ENCODE data around the gene ERFE. TPM values are rescaled to one million over a fixed set of nuclear protein-coding genes. Genes with fewer than 3 reads are reported as not detected.

ERFE gene
- total and polyA plus RNA-seq, 9 of the 15 experiments (the other 6 are each of a cell fraction or from before 2014, with no cell fraction given): 0.55 to 8.2 (median 3.7) TPM

- TF ChIP-seq ATF6 (CRISPR knock-in tag; IDR thresholded peaks at IDR 0.05) (no peak), ZNF395 (CRISPR knock-in tag; IDR thresholded peaks at IDR 0.05) (no peak), ZBTB5 (IDR thresholded peaks at IDR 0.05) (no peak), E2F4 (CRISPR knock-in tag; IDR thresholded peaks at IDR 0.05; ENCODE audit: low read depth) (no peak), RFX7 (CRISPR knock-in tag; IDR thresholded peaks at IDR 0.05) (no peak), MEF2D (tag; conservative IDR thresholded peaks at IDR 0.05; ENCODE audit: low read depth) (0 out of 2 replicates have a peak, but pooled peaks have one; percentile 69), MIER1 (IDR thresholded peaks at IDR 0.05; ENCODE audit: low read depth) (no peak), HMBOX1 (IDR thresholded peaks at IDR 0.05) (no peak), MEF2A (IDR thresholded peaks at IDR 0.05; ENCODE audit: control insufficient read depth, low read depth, low read length) (0 out of 2 replicates have a peak, but pooled peaks have one; percentile 59), POLR2A (conservative IDR thresholded peaks at IDR 0.05) (no peak), EZH2 (IDR thresholded peaks at IDR 0.05; ENCODE audit: borderline replicate concordance, low read depth, low read length) (no peak), SAFB (IDR thresholded peaks at IDR 0.05; ENCODE audit: borderline replicate concordance, low read depth, low read length) (no peak), DPF2 (IDR thresholded peaks at IDR 0.05) (no peak), SOX6 (IDR thresholded peaks at IDR 0.05) (no peak), SMARCC2 (IDR thresholded peaks at IDR 0.05; ENCODE audit: low read depth) (no peak), SRSF7 (optimal IDR thresholded peaks at IDR 0.05; ENCODE audit: low read depth, low read length) (no peak)
Observed at GRCh38 chr2:238138331-238139195, 20.2 kb upstream of the ERFE start, which contains the start of gene KLHL30 (continued).

Measured in K562 (cell line).